ENCODE results near the gene APOH. TPM values are rescaled to one million over a fixed set of nuclear protein-coding genes. Genes with fewer than 3 reads are reported as not detected.
A peak's percentile ranks its signal among the peaks of the same experiment; 100 is the strongest.
"Not testable (repeated sequence)": the region's sequence is repeated elsewhere in the genome, so short reads cannot be mapped to it uniquely, and the experiment has no call there.

Gene APOH, protein sequence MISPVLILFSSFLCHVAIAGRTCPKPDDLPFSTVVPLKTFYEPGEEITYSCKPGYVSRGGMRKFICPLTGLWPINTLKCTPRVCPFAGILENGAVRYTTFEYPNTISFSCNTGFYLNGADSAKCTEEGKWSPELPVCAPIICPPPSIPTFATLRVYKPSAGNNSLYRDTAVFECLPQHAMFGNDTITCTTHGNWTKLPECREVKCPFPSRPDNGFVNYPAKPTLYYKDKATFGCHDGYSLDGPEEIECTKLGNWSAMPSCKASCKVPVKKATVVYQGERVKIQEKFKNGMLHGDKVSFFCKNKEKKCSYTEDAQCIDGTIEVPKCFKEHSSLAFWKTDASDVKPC
- total RNA-seq: not detected

GRCh38 chr17:66228887-66229782, at the start of gene APOH:
TSS of gene APOH (minus strand) at chr17:66229415. CDS start at chr17:66229379, 36 bp downstream.
- no peak for DNase-seq

DNA sequence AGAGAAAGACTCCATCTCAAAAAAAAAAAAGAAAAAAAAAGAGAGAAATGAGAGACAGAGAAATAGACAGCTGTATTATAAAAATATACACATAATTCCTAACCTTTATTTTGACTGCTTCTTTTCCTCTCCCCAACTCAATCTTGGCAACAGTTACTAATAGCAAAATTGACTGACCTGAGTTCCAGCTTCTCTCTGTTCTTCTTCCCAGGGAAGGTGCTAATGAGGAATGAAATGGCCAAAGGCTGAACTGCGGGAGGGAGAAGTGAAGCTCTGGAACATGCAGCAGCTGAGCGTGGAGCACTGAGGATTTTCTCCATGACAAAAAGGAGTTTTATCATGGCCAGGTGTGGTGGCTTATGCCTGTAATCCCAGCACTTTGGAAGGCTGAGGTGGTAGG, 48.0 kb upstream of the APOH start:
- DNase-seq: no peak

GRCh38 chr17:66276328-66276937, 47.2 kb upstream of the APOH start:
- DNase-seq: no peak

- no peak for DNase-seq
Observed at GRCh38 chr17:66275651-66276050, 46.4 kb upstream of the APOH start.

DNA sequence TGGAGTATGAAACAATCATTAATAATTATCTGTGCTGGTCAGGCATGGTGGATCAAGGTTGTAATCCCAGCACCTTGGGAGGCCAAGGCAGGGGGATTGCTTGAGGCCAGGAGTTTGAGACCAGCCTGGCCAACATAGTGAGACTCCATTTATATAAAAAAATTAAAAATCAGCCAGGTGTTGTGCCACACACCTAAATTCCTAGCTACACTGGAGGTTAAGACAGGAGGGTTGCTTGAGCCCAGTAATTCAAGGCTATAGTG, 44.3 kb upstream of the APOH start:
- no peak for DNase-seq

GRCh38 chr17:66272811-66273585, 43.8 kb upstream of the APOH start:
- DNase-seq: peak; percentile 3

DNA sequence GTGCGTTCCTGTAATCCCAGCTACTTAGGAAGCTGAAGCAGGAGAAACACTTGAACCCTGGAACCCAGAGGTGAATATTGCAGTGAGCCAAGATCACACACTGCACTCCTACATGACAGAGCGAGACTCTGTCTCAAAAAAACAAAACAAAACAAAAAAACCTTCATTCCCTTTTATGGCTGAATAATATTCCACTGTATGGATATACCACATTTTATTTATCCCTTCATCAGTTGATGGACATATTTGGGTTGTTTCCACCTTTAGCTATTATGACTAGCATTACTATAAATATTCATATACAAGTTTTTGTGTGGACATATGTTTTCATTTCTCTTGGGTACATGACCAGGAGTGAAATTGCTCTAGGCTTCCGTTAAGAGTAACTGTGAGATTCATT, 42.3 kb upstream of the APOH start:
- no peak for DNase-seq

- DNase-seq: no peak
Observed at GRCh38 chr17:66270106-66270505, 40.9 kb upstream of the APOH start.

DNA sequence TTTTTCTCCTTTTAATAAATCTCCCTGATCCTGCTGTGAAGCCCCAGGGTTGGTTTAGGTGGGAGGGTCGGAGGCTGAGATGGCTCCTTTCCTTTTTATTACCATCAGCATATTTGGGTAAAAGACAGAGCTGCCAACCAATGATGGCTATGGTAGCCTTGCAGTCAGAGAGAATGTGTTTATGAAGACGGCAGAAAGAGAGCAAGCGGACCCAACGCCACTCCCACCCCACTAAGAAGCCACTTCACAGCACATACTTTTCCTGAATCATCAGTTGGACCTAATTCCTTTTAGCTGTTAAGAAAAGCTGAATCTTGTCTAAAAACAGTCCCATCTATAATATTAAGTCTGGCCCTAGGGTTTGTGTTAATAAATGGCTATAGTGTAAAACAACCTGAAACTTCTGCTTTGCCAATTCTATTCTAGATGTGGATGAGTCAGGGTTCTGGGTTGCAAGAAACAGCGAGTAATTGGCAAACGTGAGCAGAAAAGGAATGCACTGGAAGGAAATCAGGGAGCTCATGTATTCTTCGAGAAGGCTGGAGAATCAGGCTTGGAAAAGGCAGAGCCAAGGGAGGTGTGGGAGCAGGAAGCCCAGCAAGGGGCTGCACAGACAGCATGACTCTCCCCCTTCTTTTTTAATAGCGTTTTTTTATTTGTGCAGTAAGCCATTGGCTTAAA, 39.2 kb upstream of the APOH start:
- no peak for DNase-seq

GRCh38 chr17:66264696-66265095, 35.5 kb upstream of the APOH start:
- no peak for DNase-seq

GRCh38 chr17:66262767-66263166, 33.6 kb upstream of the APOH start:
- DNase-seq: no peak

GRCh38 chr17:66260688-66261087, 31.5 kb upstream of the APOH start:
- no peak for DNase-seq

DNA sequence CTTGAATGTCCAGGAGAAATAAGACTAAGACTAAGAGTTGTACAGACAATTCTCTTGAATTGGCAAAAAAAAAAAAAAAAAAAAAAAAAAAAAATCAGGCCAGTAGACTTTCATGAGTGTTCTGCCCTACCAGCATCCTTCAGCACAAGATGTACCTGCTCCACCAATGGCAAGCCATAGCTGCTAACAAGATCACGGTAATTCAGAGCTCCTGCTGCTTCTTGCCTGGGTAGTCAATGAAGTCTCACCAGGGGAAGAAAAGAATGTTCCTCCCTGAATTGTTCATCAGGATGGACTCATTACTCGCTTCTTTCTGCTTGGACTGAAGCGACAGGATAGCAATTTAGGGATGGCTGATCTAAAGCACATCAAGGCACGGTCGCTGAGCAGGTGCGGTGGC, 31.1 kb upstream of the APOH start:
- no peak for DNase-seq

GRCh38 chr17:66255527-66255971, 26.3 kb upstream of the APOH start:
- no peak for DNase-seq

GRCh38 chr17:66255112-66255511, 25.9 kb upstream of the APOH start:
- DNase-seq: peak; percentile 63

- not testable (repeated sequence) for DNase-seq
Observed at GRCh38 chr17:66253458-66253857, 24.2 kb upstream of the APOH start.

- no peak for DNase-seq
Observed at GRCh38 chr17:66250686-66251085, 21.5 kb upstream of the APOH start.

DNA sequence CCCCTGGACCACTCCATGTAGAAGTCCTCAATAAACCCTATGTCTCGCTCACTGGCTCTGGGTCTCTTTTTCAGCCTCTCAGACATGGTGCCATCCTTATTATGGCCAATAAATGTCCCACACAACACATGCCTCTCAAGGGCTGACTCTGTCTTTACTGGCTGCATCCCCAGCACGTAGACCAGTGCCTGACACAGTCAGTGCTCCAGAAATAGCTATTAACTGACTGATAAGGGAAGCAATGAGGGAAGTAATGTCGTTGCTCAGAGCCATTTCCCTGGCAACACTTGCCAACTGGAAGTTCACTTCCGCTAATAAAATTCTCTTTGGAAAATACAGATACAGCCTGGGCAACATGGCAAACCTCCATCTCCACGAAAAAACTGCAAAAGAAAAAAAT, 19.1 kb upstream of the APOH start:
- no peak for DNase-seq

DNA sequence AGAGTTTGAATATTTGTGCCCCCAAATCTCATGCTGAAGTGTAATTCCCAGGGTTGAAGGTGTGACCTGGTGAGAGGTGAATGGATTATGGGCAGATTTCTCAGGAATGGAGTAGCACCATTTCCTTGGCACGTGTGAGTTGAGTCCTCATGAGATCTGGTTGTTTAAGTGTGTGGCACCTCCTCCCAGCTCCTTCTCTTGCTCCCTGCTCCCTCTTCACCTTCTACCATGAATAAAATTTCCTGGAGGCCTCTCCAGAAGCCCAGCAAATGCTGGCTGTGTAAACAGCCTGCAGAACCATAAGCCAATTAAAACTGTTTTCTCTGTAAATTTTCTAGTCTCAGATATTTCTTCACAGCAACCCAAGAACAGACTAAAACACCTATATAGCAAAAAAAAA, 12.6 kb upstream of the APOH start:
- DNase-seq: no peak

DNA sequence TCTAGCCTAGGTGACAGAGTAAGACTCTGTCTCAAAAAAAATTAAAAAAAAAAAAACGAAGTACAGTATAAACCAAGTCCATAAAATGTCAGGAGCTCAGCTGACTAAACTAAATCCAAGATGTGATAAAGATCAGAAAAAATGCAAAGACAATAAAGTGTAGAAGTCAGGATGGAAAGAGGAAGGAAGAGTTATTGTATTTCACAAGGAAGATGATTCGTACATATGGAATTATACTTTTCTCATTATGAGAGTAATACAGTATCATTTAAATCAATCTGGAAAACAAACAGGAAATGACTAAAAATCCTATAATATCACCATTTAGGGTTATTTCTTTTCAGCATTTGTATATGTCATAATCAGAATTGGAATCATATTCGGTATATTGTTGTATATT, 11.4 kb upstream of the APOH start:
- no peak for DNase-seq

DNA sequence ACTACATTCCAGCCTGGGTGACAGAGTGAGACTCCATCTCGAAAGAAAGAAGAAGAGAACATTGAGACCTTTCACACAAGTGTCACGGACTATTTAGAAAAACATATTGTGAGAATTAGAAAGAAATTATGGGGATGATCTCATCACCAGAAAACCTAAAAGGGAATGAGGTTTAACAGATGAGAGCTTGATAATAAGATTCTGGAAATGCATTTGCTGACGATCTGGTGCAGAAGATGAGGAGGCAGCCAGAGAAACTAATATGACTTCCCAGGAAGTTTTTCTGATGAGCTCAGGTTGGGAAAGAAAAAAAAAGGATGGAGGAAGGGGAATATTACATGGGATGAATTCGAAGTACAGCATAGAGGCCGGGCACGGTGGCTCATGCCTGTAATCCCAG, 10.8 kb upstream of the APOH start:
- no peak for DNase-seq

All from skin of body (tissue), 2 donors.